Tibial nerve (tissue), 4 donors: ENCODE results near the gene EIF5A. TPM values are rescaled to one million over a fixed set of nuclear protein-coding genes. Genes with fewer than 3 reads are reported as not detected.

Source experiments
- DNase-seq, 2 donors: peaks; one replicate each; pipeline ENCODE4 v3.0.0-alpha.2; 2019; ENCODE audit warnings: low spot score in 2 of 2
- H3K27ac ChIP-seq, 4 donors: fragments of 200-600 bp; sonication (generic) in 3 of 4; one replicate each; pipeline ENCODE4 v1.5.1; 2017 to 2019; ENCODE audit warnings: mild to moderate bottlenecking in 1 of 4
- H3K27me3 ChIP-seq, 2 donors: fragments of 200-600 bp; sonication (generic) in 1 of 2; one replicate each; pipeline versions ENCODE4 v1.5.1 to v1.6.0; 2017 to 2019
- H3K36me3 ChIP-seq, 3 donors: fragments of 200-600 bp; sonication (generic); one replicate each; pipeline ENCODE4 v1.5.1; 2018 to 2019
- H3K4me1 ChIP-seq, 4 donors: fragments of 200-600 bp; sonication (generic) in 3 of 4; one replicate each; pipeline ENCODE4 v1.5.1; 2017 to 2019
- H3K4me3 ChIP-seq, 4 donors: fragments of 200-600 bp; sonication (generic) in 3 of 4; one replicate each; pipeline ENCODE4 v1.5.1; 2017 to 2019; ENCODE audit warnings: mild to moderate bottlenecking in 1 of 4, moderate library complexity in 1 of 4
- H3K9me3 ChIP-seq, 4 donors: fragments of 200-600 bp; sonication (generic) in 3 of 4; one replicate each; pipeline ENCODE4 v1.5.1; 2017 to 2019
- EP300 ChIP-seq, 2 donors: sonication (generic); formaldehyde crosslinking; IDR thresholded peaks; one replicate each; pipeline ENCODE4 v1.6.1; 2017; ENCODE audit warnings: antibody characterized with exemption in 2 of 2, mild to moderate bottlenecking in 1 of 2
- POLR2A ChIP-seq, 2 donors: fragments of 450-650 bp; IDR thresholded peaks; one replicate each; pipeline ENCODE4 v1.6.1; 2017; ENCODE audit warnings: antibody characterized with exemption in 2 of 2, mild to moderate bottlenecking in 2 of 2, moderate library complexity in 2 of 2
- WGBS, 2 donors: methylation state at CpG; one replicate each; pipeline ENCODE4 v1.1.5; 2018; 5-methylcytosine and 5-hydroxymethylcytosine counted together
- total RNA-seq, 4 donors: library from RNA; depleted of rRNA; stranded (reverse); fragments of >200 nt; gene quantifications; one replicate each; pipeline ENCODE4 v1.1.0, GENCODE V29; 2016
- TF ChIP-seq, protein P1 (sequence below), 5 experiments: fragments of 200-600 bp in 3 of 5; fragments of 450-650 bp in 2 of 5; sonication (generic) in 3 of 5; IDR thresholded peaks; one replicate each; pipeline ENCODE4 v1.5.1; 2016 to 2019; ENCODE audit warnings: antibody characterized with exemption in 5 of 5, mild to moderate bottlenecking in 3 of 5, moderate library complexity in 2 of 5

Gene EIF5A
- total RNA-seq, 4 donors from 2014 or later = 106 to 278 (median 132) TPM

GRCh38 chr17:7260651-7261378, 46.6 kb upstream of the EIF5A start:
- DNase-seq = no peak
- TF ChIP-seq POLR2A (IDR thresholded peaks at IDR 0.05) (no peak), EP300 (IDR thresholded peaks at IDR 0.05) (no peak)
- TF ChIP-seq, protein P1, sequence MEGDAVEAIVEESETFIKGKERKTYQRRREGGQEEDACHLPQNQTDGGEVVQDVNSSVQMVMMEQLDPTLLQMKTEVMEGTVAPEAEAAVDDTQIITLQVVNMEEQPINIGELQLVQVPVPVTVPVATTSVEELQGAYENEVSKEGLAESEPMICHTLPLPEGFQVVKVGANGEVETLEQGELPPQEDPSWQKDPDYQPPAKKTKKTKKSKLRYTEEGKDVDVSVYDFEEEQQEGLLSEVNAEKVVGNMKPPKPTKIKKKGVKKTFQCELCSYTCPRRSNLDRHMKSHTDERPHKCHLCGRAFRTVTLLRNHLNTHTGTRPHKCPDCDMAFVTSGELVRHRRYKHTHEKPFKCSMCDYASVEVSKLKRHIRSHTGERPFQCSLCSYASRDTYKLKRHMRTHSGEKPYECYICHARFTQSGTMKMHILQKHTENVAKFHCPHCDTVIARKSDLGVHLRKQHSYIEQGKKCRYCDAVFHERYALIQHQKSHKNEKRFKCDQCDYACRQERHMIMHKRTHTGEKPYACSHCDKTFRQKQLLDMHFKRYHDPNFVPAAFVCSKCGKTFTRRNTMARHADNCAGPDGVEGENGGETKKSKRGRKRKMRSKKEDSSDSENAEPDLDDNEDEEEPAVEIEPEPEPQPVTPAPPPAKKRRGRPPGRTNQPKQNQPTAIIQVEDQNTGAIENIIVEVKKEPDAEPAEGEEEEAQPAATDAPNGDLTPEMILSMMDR (IDR thresholded peaks at IDR 0.05) = no peak

DNA sequence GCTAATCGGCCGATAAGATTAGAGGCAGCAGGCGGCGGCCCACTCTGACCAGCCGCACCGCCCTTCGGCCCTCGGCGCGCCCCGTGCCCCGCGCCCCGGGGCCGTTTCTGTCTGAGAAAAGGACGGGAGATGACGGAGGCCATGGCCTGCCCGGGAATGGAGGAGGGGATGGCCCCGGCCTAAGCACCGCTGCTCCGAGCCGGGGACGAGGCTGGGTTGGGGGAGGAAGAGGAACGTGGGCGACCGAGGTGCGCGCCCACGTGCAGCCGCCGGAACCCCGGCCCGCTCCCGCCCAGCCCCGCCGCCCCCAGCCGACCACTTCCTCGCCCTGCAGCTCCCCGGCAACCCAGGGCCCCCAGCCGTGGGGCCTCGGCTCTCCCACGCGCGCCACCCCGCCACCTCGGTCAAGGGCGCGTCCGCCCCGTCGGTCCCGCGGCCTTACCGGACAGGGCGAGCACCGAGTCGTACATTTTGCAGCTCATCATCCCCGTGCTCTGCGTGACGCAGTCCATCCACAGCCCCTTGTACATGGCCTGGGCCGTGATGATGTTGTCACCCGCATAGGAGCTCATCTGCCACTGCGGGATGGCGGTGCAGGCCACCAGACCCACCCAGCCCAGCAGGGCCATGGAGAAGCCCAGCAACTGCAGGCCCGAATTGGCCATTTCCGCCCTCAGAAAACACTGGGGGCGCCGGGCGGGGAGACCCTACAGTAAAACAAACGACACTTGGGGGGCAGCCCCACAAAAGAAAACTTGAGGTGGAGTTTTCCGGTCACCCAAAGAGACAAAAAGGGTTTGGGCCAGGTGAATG, 45.8 kb upstream of the EIF5A start:
- Histone ChIP-seq H3K9me3 (no peaks in the 10 kb centered on the region), H3K4me3 (peak overlapping the region; percentile 18 to 49 (median 44)), H3K27ac (peak overlapping the region in 1 of 4 donors; percentile 58), H3K36me3 (peaks cover 0 to 35% (median 0%) of the 10 kb centered on the region in 3 donors), H3K27me3 (peaks cover 0 to 47% of the 10 kb centered on the region in 2 donors), H3K4me1 (peaks cover 0 to 38% (median 13%) of the 10 kb centered on the region in 4 donors)
- DNase-seq = no peak
- WGBS, 2 donors = 5 to 23% methylated on average over 6 to 34 of the region's 71 CpGs
- TF ChIP-seq, protein P1 (IDR thresholded peaks at IDR 0.05) = no peak
- TF ChIP-seq POLR2A (IDR thresholded peaks at IDR 0.05) (no peak), EP300 (IDR thresholded peaks at IDR 0.05) (no peak)

More at GRCh38 chr17:7260651-7261378, 46.6 kb upstream of the EIF5A start:
- H3K27me3 ChIP-seq = peaks cover 0 to 47% of the 10 kb centered on the region in 2 donors
- no peaks in the 10 kb centered on the region for H3K9me3 ChIP-seq
- H3K27ac ChIP-seq = peak overlapping the region in 1 of 4 donors; percentile 58
- H3K4me1 ChIP-seq = peaks cover 0 to 38% (median 13%) of the 10 kb centered on the region in 4 donors
- peaks cover 0 to 43% (median 0%) of the 10 kb centered on the region in 3 donors for H3K36me3 ChIP-seq
- peak overlapping the region; percentile 18 to 49 (median 44) for H3K4me3 ChIP-seq
- WGBS, 2 donors = 8 to 10% methylated on average over 33 to 35 of the region's 54 CpGs

- no peak for TF ChIP-seq EP300 (IDR thresholded peaks at IDR 0.05)
- TF ChIP-seq, protein P1 (IDR thresholded peaks at IDR 0.05) = no peak
- TF ChIP-seq POLR2A (IDR thresholded peaks at IDR 0.05) = no peak
- peaks cover 0 to 27% (median 0%) of the 10 kb centered on the region in 3 donors for H3K36me3 ChIP-seq
- no peaks in the 10 kb centered on the region for H3K9me3 ChIP-seq
- 5 to 8% methylated on average over 48 to 51 of the region's 64 CpGs for WGBS, 2 donors
- no peak for DNase-seq
- H3K4me1 ChIP-seq = peaks cover 0 to 38% (median 13%) of the 10 kb centered on the region in 4 donors
- peak within 1 kb of the TSS; percentile 18 to 49 (median 44) for H3K4me3 ChIP-seq
- peaks cover 0 to 49% of the 10 kb centered on the region in 2 donors for H3K27me3 ChIP-seq
- peak within 1 kb of the TSS in 1 of 4 donors; percentile 76 for H3K27ac ChIP-seq
These were observed 45.1 kb upstream of the EIF5A start, which contains the start of gene CLDN7 for GRCh38 chr17:7262192-7262934. TSS of gene CLDN7 (minus strand) at chr17:7262478. CDS start at chr17:7262043, 435 bp downstream.

GRCh38 chr17:7262935-7263800, 44.3 kb upstream of the EIF5A start:
- H3K27ac ChIP-seq = peak overlapping the region in 1 of 4 donors; percentile 76
- peaks cover 0 to 55% of the 10 kb centered on the region in 2 donors for H3K27me3 ChIP-seq
- H3K9me3 ChIP-seq = no peaks in the 10 kb centered on the region
- no peak for DNase-seq
- peaks cover 0 to 19% (median 0%) of the 10 kb centered on the region in 3 donors for H3K36me3 ChIP-seq
- H3K4me3 ChIP-seq = peak overlapping the region in 3 of 4 donors; percentile 11 to 41 (median 16)
- TF ChIP-seq POLR2A (IDR thresholded peaks at IDR 0.05) = no peak
- TF ChIP-seq, protein P1 (IDR thresholded peaks at IDR 0.05) = no peak
- no peak for TF ChIP-seq EP300 (IDR thresholded peaks at IDR 0.05)
- H3K4me1 ChIP-seq = peaks cover 0 to 38% (median 13%) of the 10 kb centered on the region in 4 donors
- 9 to 14% methylated on average over 26 of the region's 26 CpGs for WGBS, 2 donors
